GM12872 (cell line): ENCODE measurements around the gene CENPX.

Source experiments
- CTCF ChIP-seq: IDR thresholded peaks from 3 replicates; pipeline ENCODE4 v1.5.1; 2011; ENCODE audit warnings: low read depth, mild to moderate bottlenecking, low read length, moderate library complexity; ENCODE audit not compliant: insufficient read depth

CENPX gene

GRCh38 chr17:81976332-81977210 is 46.1 kb downstream of the CENPX start:
- TF ChIP-seq CTCF = no peak

- TF ChIP-seq CTCF = no peak
Observed at GRCh38 chr17:81973432-81973831, 49.2 kb downstream of the CENPX start.

- TF ChIP-seq CTCF = no peak
Observed at GRCh38 chr17:81968850-81969812, 53.5 kb downstream of the CENPX start.
